ENCODE data around the gene MCTP1. TPM values are rescaled to one million over a fixed set of nuclear protein-coding genes. Genes with fewer than 3 reads are reported as not detected.

The MCTP1 gene
- total RNA-seq, 4 donors from 2014 or later, result 28.7 to 117 (median 48.2) TPM

GRCh38 chr5:95134326-95134725 is 150.6 kb downstream of the MCTP1 start:
- no peaks in the 10 kb centered on the region for H3K4me1 ChIP-seq
- no peak overlapping the region for H3K4me3 ChIP-seq
- no peak for DNase-seq (ENCODE audit: low spot score in 2 of 2)
- no peak overlapping the region for H3K27ac ChIP-seq
- no peaks in the 10 kb centered on the region for H3K9me3 ChIP-seq
- 67 to 75% methylated on average over 3 of the region's 3 CpGs for WGBS, 2 donors
- H3K27me3 ChIP-seq, result no peaks in the 10 kb centered on the region
- no peak for TF ChIP-seq CTCF (IDR thresholded peaks at IDR 0.05)
- no peak for TF ChIP-seq EP300 (IDR thresholded peaks at IDR 0.05)
- TF ChIP-seq POLR2A (IDR thresholded peaks at IDR 0.05), result no peak
- no peaks in the 10 kb centered on the region for H3K36me3 ChIP-seq

GRCh38 chr5:95132096-95132495 is 152.8 kb downstream of the MCTP1 start:
- 80 to 84% methylated on average over 1 of the region's 1 CpG for WGBS, 2 donors
- Histone ChIP-seq H3K36me3 (no peaks in the 10 kb centered on the region), H3K4me3 (no peak overlapping the region), H3K4me1 (no peaks in the 10 kb centered on the region), H3K27me3 (no peaks in the 10 kb centered on the region), H3K27ac (no peak overlapping the region), H3K9me3 (no peaks in the 10 kb centered on the region)
- TF ChIP-seq CTCF (IDR thresholded peaks at IDR 0.05), result no peak
- TF ChIP-seq EP300 (IDR thresholded peaks at IDR 0.05), result no peak
- no peak for TF ChIP-seq POLR2A (IDR thresholded peaks at IDR 0.05)
- DNase-seq (ENCODE audit: low spot score in 2 of 2), result no peak

GRCh38 chr5:95130941-95131340 is 154.0 kb downstream of the MCTP1 start:
- no peaks in the 10 kb centered on the region for H3K36me3 ChIP-seq
- H3K9me3 ChIP-seq, result no peaks in the 10 kb centered on the region
- no peak overlapping the region for H3K27ac ChIP-seq
- H3K4me1 ChIP-seq, result no peaks in the 10 kb centered on the region
- no peak for TF ChIP-seq EP300 (IDR thresholded peaks at IDR 0.05)
- TF ChIP-seq CTCF (IDR thresholded peaks at IDR 0.05), result no peak
- no peak for TF ChIP-seq POLR2A (IDR thresholded peaks at IDR 0.05)
- no peak overlapping the region for H3K4me3 ChIP-seq
- no peak for DNase-seq (ENCODE audit: low spot score in 2 of 2)
- 78 to 82% methylated on average over 3 of the region's 3 CpGs for WGBS, 2 donors
- no peaks in the 10 kb centered on the region for H3K27me3 ChIP-seq

GRCh38 chr5:95124731-95125130 is 160.2 kb downstream of the MCTP1 start:
- Histone ChIP-seq H3K27ac (no peak overlapping the region), H3K4me1 (no peaks in the 10 kb centered on the region), H3K4me3 (no peak overlapping the region), H3K9me3 (peaks cover 0 to 9% (median 0%) of the 10 kb centered on the region in 4 donors), H3K27me3 (no peaks in the 10 kb centered on the region), H3K36me3 (no peaks in the 10 kb centered on the region)
- 94% methylated on average over 1 of the region's 1 CpG for WGBS, 2 donors
- no peak for DNase-seq (ENCODE audit: low spot score in 2 of 2)
- TF ChIP-seq POLR2A (IDR thresholded peaks at IDR 0.05), result no peak
- TF ChIP-seq CTCF (IDR thresholded peaks at IDR 0.05), result no peak
- no peak for TF ChIP-seq EP300 (IDR thresholded peaks at IDR 0.05)

- WGBS, 2 donors, result 87% methylated on average over 2 of the region's 2 CpGs
- no peaks in the 10 kb centered on the region for H3K27me3 ChIP-seq
Measured at GRCh38 chr5:95124101-95124500, 160.8 kb downstream of the MCTP1 start.

More at GRCh38 chr5:95124101-95124500, 160.8 kb downstream of the MCTP1 start:
- no peak overlapping the region for H3K4me3 ChIP-seq
- H3K9me3 ChIP-seq, result peaks cover 0 to 9% (median 0%) of the 10 kb centered on the region in 4 donors
- H3K4me1 ChIP-seq, result no peaks in the 10 kb centered on the region
- no peaks in the 10 kb centered on the region for H3K36me3 ChIP-seq
- no peak for DNase-seq (ENCODE audit: low spot score in 2 of 2)
- no peak for TF ChIP-seq CTCF (IDR thresholded peaks at IDR 0.05)
- TF ChIP-seq POLR2A (IDR thresholded peaks at IDR 0.05), result no peak
- TF ChIP-seq EP300 (IDR thresholded peaks at IDR 0.05), result no peak
- no peak overlapping the region for H3K27ac ChIP-seq

All from tibial nerve (tissue), 4 donors.